ENCODE data around the gene TAF11L6.
"Not testable (repeated sequence)": the region's sequence is repeated elsewhere in the genome, so short reads cannot be mapped to it uniquely, and the experiment has no call there.

DNA sequence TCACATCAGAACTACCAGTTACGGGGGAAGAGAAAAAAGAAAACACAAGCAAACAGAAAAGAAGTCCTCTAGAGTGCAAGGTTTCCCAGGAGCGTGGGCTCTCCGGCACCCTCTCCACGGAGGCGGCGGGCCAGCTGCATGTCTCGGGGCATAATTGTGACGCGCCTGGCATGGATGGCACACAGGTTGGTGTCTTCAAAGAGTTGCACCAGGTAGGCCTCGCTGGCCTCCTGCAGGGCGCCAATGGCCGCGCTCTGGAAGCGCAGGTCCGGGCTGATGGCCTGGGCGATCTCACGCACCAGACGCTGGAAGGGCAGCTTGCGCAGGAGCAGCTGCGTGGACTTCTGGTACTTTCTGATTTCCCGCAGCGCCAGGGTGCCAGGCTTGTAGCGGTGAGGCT, 37.2 kb upstream of the TAF11L6 start:
- TF ChIP-seq EP300, POLR2AphosphoS5, POLR2A (IDR thresholded peaks at IDR 0.05): not testable (repeated sequence)
- TF ChIP-seq, protein P1, sequence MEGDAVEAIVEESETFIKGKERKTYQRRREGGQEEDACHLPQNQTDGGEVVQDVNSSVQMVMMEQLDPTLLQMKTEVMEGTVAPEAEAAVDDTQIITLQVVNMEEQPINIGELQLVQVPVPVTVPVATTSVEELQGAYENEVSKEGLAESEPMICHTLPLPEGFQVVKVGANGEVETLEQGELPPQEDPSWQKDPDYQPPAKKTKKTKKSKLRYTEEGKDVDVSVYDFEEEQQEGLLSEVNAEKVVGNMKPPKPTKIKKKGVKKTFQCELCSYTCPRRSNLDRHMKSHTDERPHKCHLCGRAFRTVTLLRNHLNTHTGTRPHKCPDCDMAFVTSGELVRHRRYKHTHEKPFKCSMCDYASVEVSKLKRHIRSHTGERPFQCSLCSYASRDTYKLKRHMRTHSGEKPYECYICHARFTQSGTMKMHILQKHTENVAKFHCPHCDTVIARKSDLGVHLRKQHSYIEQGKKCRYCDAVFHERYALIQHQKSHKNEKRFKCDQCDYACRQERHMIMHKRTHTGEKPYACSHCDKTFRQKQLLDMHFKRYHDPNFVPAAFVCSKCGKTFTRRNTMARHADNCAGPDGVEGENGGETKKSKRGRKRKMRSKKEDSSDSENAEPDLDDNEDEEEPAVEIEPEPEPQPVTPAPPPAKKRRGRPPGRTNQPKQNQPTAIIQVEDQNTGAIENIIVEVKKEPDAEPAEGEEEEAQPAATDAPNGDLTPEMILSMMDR (IDR thresholded peaks at IDR 0.05) = not testable (repeated sequence)

Data from upper lobe of left lung (tissue), 4 donors.